ENCODE measurements around the gene NOC4L.
"Not testable (repeated sequence)": the region's sequence is repeated elsewhere in the genome, so short reads cannot be mapped to it uniquely, and the experiment has no call there.

The NOC4L gene

GRCh38 chr12:132142679-132143335 is 1.4 kb upstream of the NOC4L start:
- DNase-seq (ENCODE audit: low read depth in 2 of 2) = no peak

- no peak for DNase-seq (ENCODE audit: low read depth in 2 of 2)
Observed at GRCh38 chr12:132143336-132144071, 753 bp upstream of the NOC4L start.

GRCh38 chr12:132144810-132145168 is 532 bp downstream of the NOC4L start:
- no peak for DNase-seq (ENCODE audit: low read depth in 2 of 2)

GRCh38 chr12:132145334-132145733 is 1.1 kb downstream of the NOC4L start:
- DNase-seq (ENCODE audit: low read depth in 2 of 2) = no peak

- DNase-seq (ENCODE audit: low read depth in 2 of 2) = no peak
Observed at GRCh38 chr12:132146098-132146497, 1.8 kb downstream of the NOC4L start.

GRCh38 chr12:132146772-132147422 is 2.6 kb downstream of the NOC4L start:
- no peak for DNase-seq (ENCODE audit: low read depth in 2 of 2)

GRCh38 chr12:132147423-132148367 is 3.4 kb downstream of the NOC4L start:
- DNase-seq (ENCODE audit: low read depth in 2 of 2) = no peak

- DNase-seq (ENCODE audit: low read depth in 2 of 2) = no peak
Observed at GRCh38 chr12:132148368-132149045, 4.2 kb downstream of the NOC4L start.

GRCh38 chr12:132149526-132149925 is 5.3 kb downstream of the NOC4L start:
- not testable (repeated sequence) for DNase-seq (ENCODE audit: low read depth in 2 of 2)

- DNase-seq (ENCODE audit: low read depth in 2 of 2) = no peak
Observed at GRCh38 chr12:132150780-132151144, 6.5 kb downstream of the NOC4L start.

GRCh38 chr12:132151145-132151765 is 7.0 kb downstream of the NOC4L start:
- DNase-seq (ENCODE audit: low read depth in 2 of 2) = no peak

- DNase-seq (ENCODE audit: low read depth in 2 of 2) = no peak
Observed at GRCh38 chr12:132151766-132152410, 7.6 kb downstream of the NOC4L start.

- no peak for DNase-seq (ENCODE audit: low read depth in 2 of 2)
Observed at GRCh38 chr12:132152411-132152821, 8.2 kb downstream of the NOC4L start.

GRCh38 chr12:132152953-132153352 is 8.7 kb downstream of the NOC4L start:
- DNase-seq (ENCODE audit: low read depth in 2 of 2) = no peak

- DNase-seq (ENCODE audit: low read depth in 2 of 2) = peak; percentile 35 to 41
Observed at GRCh38 chr12:132153501-132154340, 9.5 kb downstream of the NOC4L start.

- DNase-seq (ENCODE audit: low read depth in 2 of 2) = no peak
Observed at GRCh38 chr12:132154341-132154761, 10.1 kb downstream of the NOC4L start.

- DNase-seq (ENCODE audit: low read depth in 2 of 2) = no peak
Observed at GRCh38 chr12:132154941-132155770, 10.9 kb downstream of the NOC4L start.

GRCh38 chr12:132155771-132156572 is 11.7 kb downstream of the NOC4L start:
- DNase-seq (ENCODE audit: low read depth in 2 of 2) = no peak
